H9 (cell line): Measurements from ENCODE around the gene SELENOH. TPM values are rescaled to one million over a fixed set of nuclear protein-coding genes. Genes with fewer than 3 reads are reported as not detected.

Source experiments
- DNase-seq: peaks from one replicate; pipeline ENCODE4 v3.0.0-alpha.2; 2017
- H2AFZ ChIP-seq: one replicate; pipeline ENCODE4 v1.6.1; 2013; ENCODE audit warnings: mild to moderate bottlenecking, low read length, control low read depth, moderate library complexity
- H2AK5ac ChIP-seq: 2 replicates; pipeline ENCODE4 v1.6.1; 2013; ENCODE audit warnings: low read length, control low read depth, mixed read lengths; ENCODE audit not compliant: insufficient read length
- H2BK120ac ChIP-seq: one replicate; pipeline ENCODE4 v1.6.1; 2013; ENCODE audit warnings: low read depth, mild to moderate bottlenecking, low read length, control low read depth, inconsistent platforms; ENCODE audit not compliant: poor library complexity, severe bottlenecking
- H2BK12ac ChIP-seq: 2 replicates; pipeline ENCODE4 v1.6.1; 2013; ENCODE audit warnings: low read length, control low read depth, mixed read lengths, low read depth; ENCODE audit not compliant: insufficient read length
- H2BK15ac ChIP-seq: 2 replicates; pipeline ENCODE4 v1.6.1; 2013; ENCODE audit warnings: low read depth, low read length, control low read depth
- H2BK20ac ChIP-seq: one replicate; pipeline ENCODE4 v1.6.1; 2013; ENCODE audit warnings: low read depth, mild to moderate bottlenecking, low read length, control low read depth, inconsistent platforms; ENCODE audit not compliant: poor library complexity, severe bottlenecking
- H2BK5ac ChIP-seq: 2 replicates; pipeline ENCODE4 v1.6.1; 2013; ENCODE audit warnings: low read length, control low read depth, mixed read lengths; ENCODE audit not compliant: insufficient read length
- H3K14ac ChIP-seq: 2 replicates; pipeline ENCODE4 v1.6.1; 2013; ENCODE audit warnings: low read length, control low read depth; ENCODE audit not compliant: insufficient read depth
- H3K18ac ChIP-seq: 2 replicates; pipeline ENCODE4 v1.6.1; 2013; ENCODE audit warnings: low read depth, mild to moderate bottlenecking, mixed read lengths, low read length, control low read depth; ENCODE audit not compliant: insufficient read length
- H3K23ac ChIP-seq: 2 replicates; pipeline ENCODE4 v1.6.1; 2013; ENCODE audit warnings: low read length, control low read depth, mixed read lengths, low read depth; ENCODE audit not compliant: insufficient read length
- H3K23me2 ChIP-seq: 2 replicates; pipeline ENCODE4 v1.6.1; 2013; ENCODE audit warnings: low read depth, mild to moderate bottlenecking, mixed read lengths, low read length, control low read depth; ENCODE audit not compliant: insufficient read length, poor library complexity, severe bottlenecking
- H3K27ac ChIP-seq: 2 replicates; pipeline ENCODE4 v1.5.1; 2013; ENCODE audit warnings: low read length, control low read depth, mixed read lengths, low read depth; ENCODE audit not compliant: insufficient read length
- H3K27me3 ChIP-seq: 2 replicates; pipeline ENCODE4 v1.6.1; 2013; ENCODE audit warnings: low read length, control low read depth, inconsistent platforms; ENCODE audit not compliant: insufficient read depth
- H3K4ac ChIP-seq: 2 replicates; pipeline ENCODE4 v1.6.1; 2013; ENCODE audit warnings: low read depth, mild to moderate bottlenecking, control low read depth, inconsistent platforms, low read length, moderate library complexity
- H3K4me1 ChIP-seq: 2 replicates; pipeline ENCODE4 v1.6.1; 2013; ENCODE audit warnings: low read length, control low read depth, inconsistent platforms; ENCODE audit not compliant: insufficient read depth
- H3K4me2 ChIP-seq: 2 replicates; pipeline ENCODE4 v1.6.1; 2013; ENCODE audit warnings: low read length, control low read depth, mixed read lengths; ENCODE audit not compliant: insufficient read length, insufficient read depth
- H3K56ac ChIP-seq: 2 replicates; pipeline ENCODE4 v1.6.1; 2013; ENCODE audit warnings: low read depth, mild to moderate bottlenecking, mixed read lengths, low read length, control low read depth; ENCODE audit not compliant: insufficient read length
- H3K79me1 ChIP-seq: 2 replicates; pipeline ENCODE4 v1.6.1; 2013; ENCODE audit warnings: low read depth, mild to moderate bottlenecking, moderate library complexity, low read length, control low read depth, inconsistent platforms; ENCODE audit not compliant: insufficient read depth, poor library complexity, severe bottlenecking
- H3K79me2 ChIP-seq: 2 replicates; pipeline ENCODE4 v1.6.1; 2013; ENCODE audit warnings: low read length, control low read depth, inconsistent platforms; ENCODE audit not compliant: insufficient read depth
- H3K9ac ChIP-seq: 2 replicates; pipeline ENCODE4 v1.6.1; 2013; ENCODE audit warnings: low read length, control low read depth, mixed read lengths; ENCODE audit not compliant: insufficient read length; ENCODE audit errors: extremely low read depth
- H3K9me3 ChIP-seq: one replicate; pipeline ENCODE4 v1.6.1; 2013; ENCODE audit warnings: low read depth, low read length, inconsistent platforms; ENCODE audit not compliant: control insufficient read depth
- H3T11ph ChIP-seq: one replicate; pipeline ENCODE4 v1.6.1; 2013; ENCODE audit warnings: mild to moderate bottlenecking, low read length, control low read depth, inconsistent platforms
- H4K20me1 ChIP-seq: one replicate; pipeline ENCODE4 v1.6.1; 2013; ENCODE audit not compliant: control insufficient read depth, insufficient read length, insufficient read depth
- H4K5ac ChIP-seq: 2 replicates; pipeline ENCODE4 v1.6.1; 2013; ENCODE audit warnings: low read depth, mild to moderate bottlenecking, mixed read lengths, low read length, control low read depth; ENCODE audit not compliant: insufficient read length
- H4K8ac ChIP-seq: replicated peaks from 2 replicates; pipeline ENCODE4 v1.6.1; 2013; ENCODE audit warnings: low read length, control low read depth, mixed read lengths, low read depth; ENCODE audit not compliant: insufficient read length
- H4K91ac ChIP-seq: 2 replicates; pipeline ENCODE4 v1.6.1; 2013; ENCODE audit warnings: low read depth, mild to moderate bottlenecking, moderate library complexity, mixed read lengths, low read length, control low read depth; ENCODE audit not compliant: insufficient read length
- H3K27ac Mint-ChIP-seq, 3 experiments: 2 replicates in 2 of 3; 3 replicates in 1 of 3; pipeline ENCODE4 v1.8.0; 2020 to 2021; ENCODE audit warnings: mixed read lengths in 3 of 3, mild to moderate bottlenecking in 1 of 3, moderate library complexity in 1 of 3
- H3K27me3 Mint-ChIP-seq: 2 replicates; pipeline ENCODE4 v1.8.0; 2021; ENCODE audit warnings: low read depth, mild to moderate bottlenecking, moderate library complexity, mixed read lengths
- H3K36me3 Mint-ChIP-seq, 3 experiments: 2 replicates in 2 of 3; 3 replicates in 1 of 3; pipeline ENCODE4 v1.8.0; 2020 to 2021; ENCODE audit warnings: low read depth in 3 of 3, mixed read lengths in 3 of 3; ENCODE audit not compliant: insufficient read depth in 1 of 3
- H3K4me1 Mint-ChIP-seq, 2 experiments: 2 replicates each; pipeline ENCODE4 v1.8.0; 2020; ENCODE audit warnings: mixed read lengths in 2 of 2
- H3K4me3 Mint-ChIP-seq, 2 experiments: 2 replicates in 1 of 2; 3 replicates in 1 of 2; pipeline ENCODE4 v1.8.0; 2020 to 2021; ENCODE audit warnings: mild to moderate bottlenecking in 2 of 2, mixed read lengths in 2 of 2, moderate library complexity in 1 of 2
- H3K9me3 Mint-ChIP-seq, 2 experiments: 2 replicates in 1 of 2; 3 replicates in 1 of 2; pipeline ENCODE4 v1.8.0; 2020; ENCODE audit warnings: mild to moderate bottlenecking in 2 of 2, mixed read lengths in 2 of 2, moderate library complexity in 1 of 2
- CTCF ChIP-seq: fragments of 200-600 bp; sonication (generic); conservative IDR thresholded peaks from 3 replicates; pipeline ENCODE4 v1.8.0; 2021; ENCODE audit warnings: antibody characterized with exemption, mild to moderate bottlenecking
- WGBS: extraction: QIAGEN DNeasy Blood & Tissue Kit; methylation state at CpG from one replicate; pipeline ENCODE4 v1.1.7; 2013; ENCODE audit warnings: missing lambda C conversion rate, low lambda C conversion rate, mixed read lengths; ENCODE audit not compliant: insufficient read length; ENCODE audit errors: extremely low coverage; 5-methylcytosine and 5-hydroxymethylcytosine counted together
- total RNA-seq: library from RNA; stranded (reverse); gene quantifications from 2 replicates; pipeline ENCODE4 v1.2.1, GENCODE V29; 2021

Gene SELENOH
- total RNA-seq, 1 experiment from 2014 or later = 251 TPM

GRCh38 chr11:57764566-57764965 lies 23.3 kb downstream of the SELENOH start:
- no peak overlapping the region for H4K5ac ChIP-seq
- H3K23ac ChIP-seq = no peak overlapping the region
- H2BK20ac ChIP-seq = no peak overlapping the region
- no peak overlapping the region for H2BK120ac ChIP-seq
- no peak overlapping the region for H4K91ac ChIP-seq
- no peaks in the 10 kb centered on the region for H3K9me3 ChIP-seq
- no peak overlapping the region for H3K9ac ChIP-seq
- H3K14ac ChIP-seq = no peak overlapping the region
- Mint-ChIP-seq H3K4me3 (peak overlapping the region; percentile 93 to 96), H3K4me1 (peaks cover 40 to 43% of the 10 kb centered on the region in 2 experiments), H3K27ac (peak overlapping the region; percentile 22 to 95 (median 74); a peak in 4 of 7 replicates), H3K9me3 (0 out of 5 replicates have a peak, but pooled peaks cover 0 to 3% of the 10 kb centered on the region in 2 experiments), H3K27me3 (no peaks in the 10 kb centered on the region), H3K36me3 (peaks cover 8 to 31% (median 21%) of the 10 kb centered on the region in 3 experiments; a peak in 6 of 7 replicates)
- peaks cover 7% of the 10 kb centered on the region for H3K23me2 ChIP-seq
- no peak overlapping the region for H3T11ph ChIP-seq
- no peaks in the 10 kb centered on the region; the same call in 1 of the 2 replicates for H3K4me1 ChIP-seq
- no peak overlapping the region for H2BK15ac ChIP-seq
- no peak overlapping the region for H3K56ac ChIP-seq
- H4K8ac ChIP-seq = no peak overlapping the region
- WGBS = no CpG with 5 or more reads among the region's 2 CpGs
- peak overlapping the region; percentile 92 for H3K4me2 ChIP-seq
- no peak overlapping the region for H3K4ac ChIP-seq
- H3K27me3 ChIP-seq = no peaks in the 10 kb centered on the region
- peaks cover 52% of the 10 kb centered on the region for H3K79me2 ChIP-seq
- H2AK5ac ChIP-seq = no peak overlapping the region
- no peak overlapping the region for H2BK5ac ChIP-seq
- no peak overlapping the region for H2BK12ac ChIP-seq
- no peak for TF ChIP-seq CTCF
- H3K79me1 ChIP-seq = peaks cover 3% of the 10 kb centered on the region
- no peaks in the 10 kb centered on the region for H4K20me1 ChIP-seq
- no peak overlapping the region for H3K27ac ChIP-seq
- no peak for DNase-seq
- H3K18ac ChIP-seq = no peak overlapping the region
- no peak overlapping the region for H2AFZ ChIP-seq
